Ishikawa (cell line): ENCODE results near the gene AQP7.

Experiments used
- CEBPB ChIP-seq: IDR thresholded peaks from 2 replicates; pipeline ENCODE4 v1.6.1; 2012
- CREB1 ChIP-seq: IDR thresholded peaks from 2 replicates; pipeline ENCODE4 v1.6.1; 2012; ENCODE audit warnings: low read depth
- EGR1 ChIP-seq: IDR thresholded peaks from 2 replicates; pipeline ENCODE4 v1.6.1; 2012
- EP300 ChIP-seq: IDR thresholded peaks from 2 replicates; pipeline ENCODE4 v1.6.1; 2012; ENCODE audit warnings: borderline replicate concordance
- FOXM1 ChIP-seq: IDR thresholded peaks from 2 replicates; pipeline ENCODE4 v1.6.1; 2012; ENCODE audit warnings: low read depth, borderline replicate concordance
- MAX ChIP-seq: IDR thresholded peaks from 2 replicates; pipeline ENCODE4 v1.6.1; 2012
- NFIC ChIP-seq: IDR thresholded peaks from 2 replicates; pipeline ENCODE4 v1.6.1; 2012
- RAD21 ChIP-seq: IDR thresholded peaks from 2 replicates; pipeline ENCODE4 v1.6.1; 2012; ENCODE audit warnings: low read depth
- REST ChIP-seq: IDR thresholded peaks from 2 replicates; pipeline ENCODE4 v1.6.1; 2012; ENCODE audit warnings: low read depth, mild to moderate bottlenecking
- TAF1 ChIP-seq: IDR thresholded peaks from 2 replicates; pipeline ENCODE4 v1.6.1; 2012; ENCODE audit warnings: low read depth, mild to moderate bottlenecking
- TCF12 ChIP-seq: IDR thresholded peaks from 2 replicates; pipeline ENCODE4 v1.6.1; 2012; ENCODE audit warnings: low read depth
- TEAD4 ChIP-seq: IDR thresholded peaks from 2 replicates; pipeline ENCODE4 v1.6.1; 2012
- USF1 ChIP-seq: IDR thresholded peaks from 2 replicates; pipeline ENCODE4 v1.6.1; 2012
- YY1 ChIP-seq: IDR thresholded peaks from 2 replicates; pipeline ENCODE4 v1.6.1; 2012; ENCODE audit warnings: low read depth
- ZBTB7A ChIP-seq: IDR thresholded peaks from 2 replicates; pipeline ENCODE4 v1.6.1; 2012; ENCODE audit warnings: low read depth

Gene AQP7

GRCh38 chr9:33377089-33377715 is 25.2 kb downstream of the AQP7 start:
- no peak for TF ChIP-seq FOXM1

GRCh38 chr9:33375841-33376321 is 26.5 kb downstream of the AQP7 start:
- TF ChIP-seq MAX (no peak), USF1 (no peak), RAD21 (no peak), FOXM1 (no peak), YY1 (no peak), TAF1 (no peak), NFIC (no peak), EGR1 (no peak), CREB1 (no peak), EP300 (no peak), CEBPB (no peak), TEAD4 (no peak), REST (no peak), TCF12 (no peak), ZBTB7A (no peak)

- TF ChIP-seq RAD21 (no peak), CEBPB (no peak), EGR1 (no peak), TAF1 (no peak), USF1 (no peak), MAX (no peak)
Observed at GRCh38 chr9:33375238-33375840, 27.0 kb downstream of the AQP7 start.

- TF ChIP-seq CREB1 (no peak), TCF12 (0 out of 2 replicates have a peak, but pooled peaks have one; percentile 30), TAF1 (no peak), TEAD4 (no peak), EGR1 (no peak), NFIC (no peak), USF1 (no peak), YY1 (no peak), MAX (no peak), RAD21 (peak; percentile 73)
Observed at GRCh38 chr9:33374634-33375237, 27.6 kb downstream of the AQP7 start.

- TF ChIP-seq TEAD4: no peak
- no peak for TF ChIP-seq TAF1
- TF ChIP-seq YY1: no peak
- TF ChIP-seq REST: no peak
- no peak for TF ChIP-seq EP300
- TF ChIP-seq FOXM1: no peak
- TF ChIP-seq EGR1: no peak
Observed at GRCh38 chr9:33374190-33374589, 28.2 kb downstream of the AQP7 start.
